H1 (cell line): ENCODE results near the gene BBS9. TPM values are rescaled to one million over a fixed set of nuclear protein-coding genes. Genes with fewer than 3 reads are reported as not detected.

Experiments used
- CTCF ChIA-PET: fragments of 300-600 bp; sonication (Branson Sonifier 250); formaldehyde crosslinking; loops from one replicate; lab custom pipeline; 2021; ENCODE audit not compliant: partially characterized antibody; lab: Charles Lee
- POLR2A ChIA-PET: fragments of 300-600 bp; sonication (Branson Sonifier 250); formaldehyde crosslinking; loops from one replicate; lab custom pipeline; 2021; ENCODE audit warnings: inconsistent platforms; ENCODE audit not compliant: partially characterized antibody; lab: Charles Lee
- DNase-seq, 2 experiments: peaks; one replicate each; pipeline versions ENCODE4 v3.0.0 to v3.0.0-alpha.2; 2010 to 2022; ENCODE audit warnings: low spot score in 2 of 2, low read depth in 1 of 2, mixed read lengths in 1 of 2
- FAIRE-seq: peaks from 2 replicates; lab custom pipeline; 2011; peaks lifted over from hg19 to GRCh38; lab: Jason Lieb, UNC
- H2AFZ ChIP-seq: 2 replicates; pipeline ENCODE4 v1.8.1; 2012; ENCODE audit warnings: low read length, inconsistent platforms
- H2AK5ac ChIP-seq: 2 replicates; pipeline ENCODE4 v1.6.1; 2013; ENCODE audit warnings: low read depth, low read length
- H2BK120ac ChIP-seq: replicated peaks from 2 replicates; pipeline ENCODE3; 2013; ENCODE audit warnings: low read depth, low read length, inconsistent platforms
- H2BK12ac ChIP-seq: 2 replicates; pipeline ENCODE4 v1.6.1; 2013; ENCODE audit warnings: low read depth, low read length
- H2BK15ac ChIP-seq: 2 replicates; pipeline ENCODE4 v1.6.1; 2013; ENCODE audit warnings: low read length
- H2BK20ac ChIP-seq: 2 replicates; pipeline ENCODE4 v1.6.1; 2013; ENCODE audit warnings: low read length
- H2BK5ac ChIP-seq: 2 replicates; pipeline ENCODE4 v1.6.1; 2013; ENCODE audit warnings: low read depth, low read length
- H3K14ac ChIP-seq: 2 replicates; pipeline ENCODE4 v1.6.1; 2013; ENCODE audit warnings: inconsistent platforms; ENCODE audit not compliant: insufficient read length
- H3K18ac ChIP-seq: 2 replicates; pipeline ENCODE4 v1.6.1; 2013; ENCODE audit warnings: low read length; ENCODE audit errors: extremely low read depth
- H3K23ac ChIP-seq: 2 replicates; pipeline ENCODE4 v1.6.1; 2013; ENCODE audit warnings: inconsistent platforms; ENCODE audit not compliant: insufficient read length
- H3K23me2 ChIP-seq: 2 replicates; pipeline ENCODE4 v1.6.1; 2013; ENCODE audit warnings: low read depth, low read length
- H3K27ac ChIP-seq: 2 replicates; pipeline ENCODE4 v1.6.1; 2011; ENCODE audit warnings: low read depth, low read length, inconsistent platforms
- H3K27me3 ChIP-seq, 4 experiments: replicated peaks in 1 of 4; 1 replicate in 1 of 4; 2 replicates in 3 of 4; pipeline versions ENCODE4 v1.6.1 to v1.8.1; 2011 to 2013; ENCODE audit warnings: low read length in 3 of 4, mild to moderate bottlenecking in 3 of 4, inconsistent platforms in 2 of 4, mixed read lengths in 2 of 4, moderate library complexity in 1 of 4; ENCODE audit not compliant: control insufficient read depth in 3 of 4, insufficient read depth in 3 of 4; ENCODE audit errors: extremely low read depth in 1 of 4
- H3K36me3 ChIP-seq, 4 experiments: 2 replicates each; pipeline versions ENCODE4 v1.6.1 to v1.8.1; 2011 to 2013; ENCODE audit warnings: mild to moderate bottlenecking in 4 of 4, low read length in 3 of 4, moderate library complexity in 2 of 4, control low read depth in 1 of 4, inconsistent platforms in 1 of 4; ENCODE audit not compliant: insufficient read depth in 4 of 4, control insufficient read depth in 2 of 4
- H3K4ac ChIP-seq: replicated peaks from 2 replicates; pipeline ENCODE3; 2013; ENCODE audit warnings: low read length, low read depth, mixed read lengths, inconsistent platforms; ENCODE audit not compliant: insufficient read length
- H3K4me1 ChIP-seq, 4 experiments: replicated peaks in 1 of 4; 1 replicate in 1 of 4; 2 replicates in 3 of 4; pipeline versions ENCODE4 v1.6.1 to v1.8.1; 2011 to 2013; ENCODE audit warnings: low read length in 3 of 4, inconsistent platforms in 2 of 4, mixed read lengths in 1 of 4; ENCODE audit not compliant: insufficient read depth in 4 of 4, control insufficient read depth in 3 of 4
- H3K4me2 ChIP-seq, 2 experiments: 2 replicates each; pipeline versions ENCODE4 v1.6.1 to v1.8.1; 2011 to 2013; ENCODE audit warnings: low read depth in 2 of 2, low read length in 2 of 2, control low read depth in 1 of 2, inconsistent platforms in 1 of 2, mild to moderate bottlenecking in 1 of 2; ENCODE audit not compliant: insufficient read depth in 1 of 2
- H3K4me3 ChIP-seq, 4 experiments: fragments of 200-600, 300-600 bp in 1 of 4; sonication (generic), shearing (Covaris generic), sonication (Bioruptor Twin) in 1 of 4; 2 replicates each; pipeline versions ENCODE4 v1.5.1 to v1.8.1; 2011 to 2016; ENCODE audit warnings: low read length in 4 of 4, low read depth in 3 of 4, control low read depth in 2 of 4, inconsistent platforms in 2 of 4, mild to moderate bottlenecking in 2 of 4, mixed read lengths in 1 of 4, moderate library complexity in 1 of 4; ENCODE audit not compliant: insufficient read depth in 2 of 4; ENCODE audit errors: extremely low read depth in 1 of 4
- H3K56ac ChIP-seq: replicated peaks from 2 replicates; pipeline ENCODE3; 2013; ENCODE audit warnings: low read depth, mild to moderate bottlenecking, mixed read lengths, low read length, inconsistent platforms; ENCODE audit not compliant: insufficient read length
- H3K79me1 ChIP-seq: 2 replicates; pipeline ENCODE4 v1.6.1; 2013; ENCODE audit warnings: low read depth, low read length, control low read depth
- H3K79me2 ChIP-seq, 2 experiments: 2 replicates each; pipeline versions ENCODE4 v1.6.1 to v1.8.1; 2012 to 2013; ENCODE audit warnings: low read length in 2 of 2, mild to moderate bottlenecking in 2 of 2, inconsistent platforms in 1 of 2; ENCODE audit not compliant: insufficient read depth in 2 of 2, control insufficient read depth in 1 of 2
- H3K9ac ChIP-seq, 4 experiments: replicated peaks in 1 of 4; 1 replicate in 1 of 4; 2 replicates in 3 of 4; pipeline versions ENCODE4 v1.6.1 to v1.8.1; 2011 to 2013; ENCODE audit warnings: low read depth in 3 of 4, low read length in 3 of 4, control low read depth in 2 of 4, mild to moderate bottlenecking in 2 of 4, moderate library complexity in 2 of 4, inconsistent platforms in 1 of 4; ENCODE audit errors: extremely low read depth in 1 of 4
- H3K9me3 ChIP-seq, 2 experiments: 2 replicates each; pipeline versions ENCODE4 v1.6.1 to v1.8.1; 2012 to 2013; ENCODE audit warnings: mild to moderate bottlenecking in 2 of 2, moderate library complexity in 2 of 2, control low read depth in 1 of 2, inconsistent platforms in 1 of 2, low read depth in 1 of 2, low read length in 1 of 2, mixed read lengths in 1 of 2; ENCODE audit not compliant: insufficient read depth in 2 of 2
- H4K20me1 ChIP-seq, 2 experiments: replicated peaks in 1 of 2; 2 replicates each; pipeline versions ENCODE3 to v1.8.1; 2011 to 2013; ENCODE audit warnings: inconsistent platforms in 2 of 2, low read length in 2 of 2, mild to moderate bottlenecking in 1 of 2; ENCODE audit not compliant: insufficient read depth in 2 of 2, control insufficient read depth in 1 of 2
- H4K5ac ChIP-seq: 2 replicates; pipeline ENCODE4 v1.6.1; 2013; ENCODE audit warnings: low read length, low read depth, mixed read lengths, inconsistent platforms; ENCODE audit not compliant: insufficient read length
- H4K8ac ChIP-seq: 2 replicates; pipeline ENCODE4 v1.8.0; 2013; ENCODE audit warnings: mild to moderate bottlenecking, moderate library complexity, low read length, inconsistent platforms; ENCODE audit not compliant: insufficient read depth; ENCODE audit errors: extremely low read depth
- H4K91ac ChIP-seq: replicated peaks from 2 replicates; pipeline ENCODE3; 2013; ENCODE audit warnings: low read length, mixed read lengths, inconsistent platforms; ENCODE audit not compliant: insufficient read length
- BRCA1 ChIP-seq: IDR thresholded peaks from 2 replicates; pipeline ENCODE4 v1.6.1; 2012; ENCODE audit warnings: low read depth, low read length, improper control_type of control experiment
- CTBP2 ChIP-seq: IDR thresholded peaks from 2 replicates; pipeline ENCODE4 v1.7.0; 2011; ENCODE audit warnings: borderline replicate concordance, mild to moderate bottlenecking, moderate library complexity, mixed read lengths, low read length; ENCODE audit not compliant: insufficient read depth, insufficient read length
- HDAC6 ChIP-seq: IDR thresholded peaks from one replicate; pipeline ENCODE4 v1.7.1; 2012; ENCODE audit warnings: low read depth, mild to moderate bottlenecking, inconsistent platforms, low read length, moderate library complexity
- POU5F1 ChIP-seq: IDR thresholded peaks from 2 replicates; pipeline ENCODE4 v1.6.1; 2011; ENCODE audit warnings: low read depth, mild to moderate bottlenecking, low read length, moderate library complexity
- RFX5 ChIP-seq: IDR thresholded peaks from 2 replicates; pipeline ENCODE4 v1.6.1; 2011; ENCODE audit warnings: low read depth, low read length, improper control_type of control experiment, borderline replicate concordance
- ZNF274 ChIP-seq: IDR thresholded peaks from 2 replicates; pipeline ENCODE4 v1.7.0; 2012; ENCODE audit warnings: low read length, borderline replicate concordance; ENCODE audit errors: extremely low read depth
- WGBS, 2 experiments: shearing (Covaris generic) in 1 of 2; methylation state at CpG; one replicate each; pipeline versions ENCODE4 v1.1.6 to v1.1.7; 2013 to 2015; ENCODE audit warnings: low lambda C conversion rate in 2 of 2, mixed read lengths in 2 of 2, inconsistent platforms in 1 of 2, low coverage in 1 of 2, missing lambda C conversion rate in 1 of 2; ENCODE audit not compliant: insufficient replicate concordance in 2 of 2, insufficient coverage in 1 of 2, insufficient read length in 1 of 2; ENCODE audit errors: extremely low coverage in 1 of 2, missing lambda C conversion rate in 1 of 2; 5-methylcytosine and 5-hydroxymethylcytosine counted together
- polyA plus RNA-seq, 7 experiments: library from polyadenylated mRNA; depleted of rRNA in 3 of 7; stranded (reverse) in 5 of 7; unstranded in 2 of 7; fragments of >200 nt in 5 of 7; fragments of 200-250 nt in 2 of 7; gene quantifications; 1 replicate in 5 of 7; 2 replicates in 1 of 7; 4 replicates in 1 of 7; pipeline versions ENCODE4 v1.2.1 to v1.2.3, GENCODE V29; 2011 to 2013; ENCODE audit warnings: missing spikeins in 2 of 7, mixed read lengths in 2 of 7
- total RNA-seq: library from RNA; stranded (reverse); fragmentation: NEBNext Ultra II Directional; extraction: Animal tissue kit (Norgen Biotek cat#: 25700); gene quantifications from 2 replicates; pipeline ENCODE4 v1.2.1, GENCODE V29; 2021

Gene BBS9
- total and polyA plus RNA-seq, 2 of the 8 experiments (the other 6 are each of a cell fraction or from before 2014, with no cell fraction given) = 22.3 to 37.0 TPM

GRCh38 chr7:33201821-33202220 lies 72.5 kb downstream of the BBS9 start:
- no peak overlapping the region for H2BK5ac ChIP-seq
- H4K20me1 ChIP-seq = no peaks in the 10 kb centered on the region
- no peaks in the 10 kb centered on the region for H3K4me1 ChIP-seq
- ChIA-PET CTCF (interaction anchor here (1.1 kb wide), 1 partner anchor 13 kb away, joined by 3 read pairs; no protein-coding TSS in a partner anchor), POLR2A (no interaction called here)
- no peak overlapping the region for H3K4ac ChIP-seq
- H3K9me3 ChIP-seq = no peaks in the 10 kb centered on the region
- H2BK15ac ChIP-seq = no peak overlapping the region
- no peak overlapping the region for H4K91ac ChIP-seq
- H3K27ac ChIP-seq = no peak overlapping the region
- no peak overlapping the region for H3K56ac ChIP-seq
- DNase-seq = no peak
- no peak overlapping the region for H3K4me3 ChIP-seq
- no peak overlapping the region for H4K8ac ChIP-seq
- H4K5ac ChIP-seq = no peak overlapping the region
- H3K79me1 ChIP-seq = no peaks in the 10 kb centered on the region
- no peak overlapping the region for H3K9ac ChIP-seq
- no peak overlapping the region for H2BK12ac ChIP-seq
- no peaks in the 10 kb centered on the region for H3K23me2 ChIP-seq
- no peaks in the 10 kb centered on the region for H3K79me2 ChIP-seq
- H2BK120ac ChIP-seq = no peak overlapping the region
- H3K36me3 ChIP-seq = no peaks in the 10 kb centered on the region
- no peak overlapping the region for H3K14ac ChIP-seq
- H2AFZ ChIP-seq = no peak overlapping the region
- 68% methylated on average over 2 of the region's 2 CpGs; no CpG with 5 or more reads in 1 of the 2 experiments for WGBS, 2 experiments
- no peaks in the 10 kb centered on the region for H3K27me3 ChIP-seq
- H3K23ac ChIP-seq = no peak overlapping the region
- no peak overlapping the region for H2BK20ac ChIP-seq
- H3K4me2 ChIP-seq = no peak overlapping the region
- no peak overlapping the region for H3K18ac ChIP-seq
- H2AK5ac ChIP-seq = no peak overlapping the region
- FAIRE-seq = no peak
- TF ChIP-seq RFX5 (no peak), BRCA1 (no peak), HDAC6 (no peak), POU5F1 (no peak), ZNF274 (no peak), CTBP2 (no peak)
